Measurements from ENCODE around the gene C16orf96. TPM values are rescaled to one million over a fixed set of nuclear protein-coding genes. Genes with fewer than 3 reads are reported as not detected.

The C16orf96 gene
- total and polyA plus RNA-seq, 4 donors = 0.06 to 0.25 (median 0.08) TPM

- H3K9me3 ChIP-seq (ENCODE audit: control insufficient read depth in 4 of 4, low read length in 3 of 4) = no peaks in the 10 kb centered on the region
- no peak overlapping the region for H3K9ac ChIP-seq (ENCODE audit: low read depth in 1 of 2, low read length in 2 of 2)
- TF ChIP-seq TAF1 (conservative IDR thresholded peaks at IDR 0.05) = no peak
- TF ChIP-seq HNF4G (IDR thresholded peaks at IDR 0.05) = no peak
- no peak for TF ChIP-seq FOXA2 (IDR thresholded peaks at IDR 0.05)
- TF ChIP-seq HNF4A (conservative IDR thresholded peaks at IDR 0.05) = no peak
- no peak for TF ChIP-seq JUND (IDR thresholded peaks at IDR 0.05)
- no peak for TF ChIP-seq SP1 (IDR thresholded peaks at IDR 0.05)
- no peak for TF ChIP-seq ZBTB33 (IDR thresholded peaks at IDR 0.05)
- TF ChIP-seq GABPA (IDR thresholded peaks at IDR 0.05 in 1 of 2, conservative IDR thresholded peaks at IDR 0.05 in 1 of 2) = no peak
- TF ChIP-seq MAX (IDR thresholded peaks at IDR 0.05) = no peak
- TF ChIP-seq RAD21 (IDR thresholded peaks at IDR 0.05) = no peak
- no peak for TF ChIP-seq RXRA (IDR thresholded peaks at IDR 0.05)
- TF ChIP-seq NR2F2 (IDR thresholded peaks at IDR 0.05) = no peak
- TF ChIP-seq EGR1 (IDR thresholded peaks at IDR 0.05; ENCODE audit: low read depth in 2 of 2) = no peak
- no peak for TF ChIP-seq YY1 (IDR thresholded peaks at IDR 0.05)
- no peak for DNase-seq (ENCODE audit: low spot score)
- WGBS = 85% methylated on average over 8 of the region's 8 CpGs
- no peaks in the 10 kb centered on the region for H3K27me3 ChIP-seq (ENCODE audit: control insufficient read depth in 4 of 4, insufficient read depth in 4 of 4, low read length in 3 of 4)
- H3K4me3 ChIP-seq (ENCODE audit: low read depth in 1 of 3, low read length in 3 of 3) = no peak overlapping the region
- H3K36me3 ChIP-seq (ENCODE audit: control insufficient read depth in 4 of 4, insufficient read depth in 3 of 4, low read depth in 1 of 4, low read length in 3 of 4) = peaks cover 0 to 3% (median 1%) of the 10 kb centered on the region in 4 donors
- no peak overlapping the region for H3K27ac ChIP-seq (ENCODE audit: low read depth in 1 of 2, low read length in 2 of 2)
- H3K4me1 ChIP-seq (ENCODE audit: control insufficient read depth in 4 of 4, insufficient read depth in 4 of 4, low read length in 3 of 4) = peaks cover 0 to 4% (median 0%) of the 10 kb centered on the region in 4 donors
Observed at GRCh38 chr16:4522051-4522581, 34.0 kb upstream of the C16orf96 start.

- H3K27me3 ChIP-seq (ENCODE audit: control insufficient read depth in 4 of 4, insufficient read depth in 4 of 4, low read length in 3 of 4) = no peaks in the 10 kb centered on the region
- TF ChIP-seq EGR1 (IDR thresholded peaks at IDR 0.05; ENCODE audit: low read depth in 2 of 2) (no peak), RXRA (IDR thresholded peaks at IDR 0.05) (no peak), JUND (IDR thresholded peaks at IDR 0.05) (no peak), YY1 (IDR thresholded peaks at IDR 0.05) (no peak), RAD21 (IDR thresholded peaks at IDR 0.05) (no peak), SP1 (IDR thresholded peaks at IDR 0.05) (no peak), HNF4G (IDR thresholded peaks at IDR 0.05) (no peak), ATF3 (IDR thresholded peaks at IDR 0.05) (no peak)
- no peak overlapping the region for H3K9ac ChIP-seq (ENCODE audit: low read depth in 1 of 2, low read length in 2 of 2)
- DNase-seq (ENCODE audit: low spot score) = no peak
- no peak overlapping the region for H3K4me3 ChIP-seq (ENCODE audit: low read depth in 1 of 3, low read length in 3 of 3)
- WGBS = over 99% methylated on average over 4 of the region's 4 CpGs
- H3K27ac ChIP-seq (ENCODE audit: low read depth in 1 of 2, low read length in 2 of 2) = no peak overlapping the region
- no peaks in the 10 kb centered on the region for H3K9me3 ChIP-seq (ENCODE audit: control insufficient read depth in 4 of 4, low read length in 3 of 4)
- peaks cover 0 to 3% (median 1%) of the 10 kb centered on the region in 4 donors for H3K36me3 ChIP-seq (ENCODE audit: control insufficient read depth in 4 of 4, insufficient read depth in 3 of 4, low read depth in 1 of 4, low read length in 3 of 4)
- H3K4me1 ChIP-seq (ENCODE audit: control insufficient read depth in 4 of 4, insufficient read depth in 4 of 4, low read length in 3 of 4) = peaks cover 0 to 4% (median 0%) of the 10 kb centered on the region in 4 donors
Observed at GRCh38 chr16:4523686-4524085, 32.5 kb upstream of the C16orf96 start.

GRCh38 chr16:4524571-4524970 lies 31.6 kb upstream of the C16orf96 start:
- TF ChIP-seq RXRA (IDR thresholded peaks at IDR 0.05) (no peak), ZBTB33 (IDR thresholded peaks at IDR 0.05) (no peak), MAX (IDR thresholded peaks at IDR 0.05) (no peak), TAF1 (conservative IDR thresholded peaks at IDR 0.05) (no peak), SP1 (IDR thresholded peaks at IDR 0.05) (no peak), EGR1 (IDR thresholded peaks at IDR 0.05; ENCODE audit: low read depth in 2 of 2) (no peak), GABPA (IDR thresholded peaks at IDR 0.05 in 1 of 2, conservative IDR thresholded peaks at IDR 0.05 in 1 of 2) (no peak), YY1 (IDR thresholded peaks at IDR 0.05) (no peak), FOXA2 (IDR thresholded peaks at IDR 0.05) (no peak)
- Histone ChIP-seq H3K36me3 (ENCODE audit: control insufficient read depth in 4 of 4, insufficient read depth in 3 of 4, low read depth in 1 of 4, low read length in 3 of 4) (peaks cover 0 to 3% (median 1%) of the 10 kb centered on the region in 4 donors), H3K4me3 (ENCODE audit: low read depth in 1 of 3, low read length in 3 of 3) (no peak overlapping the region), H3K4me1 (ENCODE audit: control insufficient read depth in 4 of 4, insufficient read depth in 4 of 4, low read length in 3 of 4) (peaks cover 0 to 4% (median 0%) of the 10 kb centered on the region in 4 donors), H3K27ac (ENCODE audit: low read depth in 1 of 2, low read length in 2 of 2) (no peak overlapping the region), H3K9ac (ENCODE audit: low read depth in 1 of 2, low read length in 2 of 2) (no peak overlapping the region), H3K27me3 (ENCODE audit: control insufficient read depth in 4 of 4, insufficient read depth in 4 of 4, low read length in 3 of 4) (no peaks in the 10 kb centered on the region), H3K9me3 (ENCODE audit: control insufficient read depth in 4 of 4, low read length in 3 of 4) (no peaks in the 10 kb centered on the region)
- no peak for DNase-seq (ENCODE audit: low spot score)

Data from liver (tissue), 9 donors.